ENCODE results near the gene WASHC3.

Gene WASHC3

GRCh38 chr12:102069707-102070106 is 7.9 kb upstream of the WASHC3 start:
- no peaks in the 10 kb centered on the region for H3K9me3 ChIP-seq (ENCODE audit: control insufficient read depth in 1 of 2, low read length in 2 of 2)
- H3K27me3 ChIP-seq (ENCODE audit: control insufficient read depth in 1 of 2, insufficient read depth in 2 of 2, low read length in 2 of 2) = no peaks in the 10 kb centered on the region
- no peak overlapping the region for H3K4me3 ChIP-seq (ENCODE audit: low read depth in 1 of 2, low read length in 2 of 2)
- H3K9ac ChIP-seq (ENCODE audit: low read depth in 1 of 2, low read length in 2 of 2) = no peak overlapping the region
- peaks cover 0 to 3% of the 10 kb centered on the region in 2 donors for H3K36me3 ChIP-seq (ENCODE audit: control insufficient read depth in 1 of 2, insufficient read depth in 2 of 2, low read length in 2 of 2)
- no peaks in the 10 kb centered on the region for H3K4me1 ChIP-seq (ENCODE audit: control insufficient read depth in 1 of 2, insufficient read depth in 2 of 2, low read length in 2 of 2)
- H3K27ac ChIP-seq (ENCODE audit: low read depth, low read length) = no peak overlapping the region

- no peak overlapping the region for H3K27ac ChIP-seq (ENCODE audit: low read depth, low read length)
- no peak overlapping the region for H3K9ac ChIP-seq (ENCODE audit: low read depth in 1 of 2, low read length in 2 of 2)
- no peaks in the 10 kb centered on the region for H3K27me3 ChIP-seq (ENCODE audit: control insufficient read depth in 1 of 2, insufficient read depth in 2 of 2, low read length in 2 of 2)
Measured at GRCh38 chr12:102067574-102068258, 5.9 kb upstream of the WASHC3 start.

GRCh38 chr12:102064476-102064875 is 2.7 kb upstream of the WASHC3 start:
- H3K4me3 ChIP-seq (ENCODE audit: low read depth in 1 of 2, low read length in 2 of 2) = no peak overlapping the region
- peaks cover 3 to 4% of the 10 kb centered on the region in 2 donors for H3K4me1 ChIP-seq (ENCODE audit: control insufficient read depth in 1 of 2, insufficient read depth in 2 of 2, low read length in 2 of 2)
- no peaks in the 10 kb centered on the region for H3K27me3 ChIP-seq (ENCODE audit: control insufficient read depth in 1 of 2, insufficient read depth in 2 of 2, low read length in 2 of 2)
- H3K9ac ChIP-seq (ENCODE audit: low read depth in 1 of 2, low read length in 2 of 2) = no peak overlapping the region
- no peaks in the 10 kb centered on the region for H3K36me3 ChIP-seq (ENCODE audit: control insufficient read depth in 1 of 2, insufficient read depth in 2 of 2, low read length in 2 of 2)
- no peak overlapping the region for H3K27ac ChIP-seq (ENCODE audit: low read depth, low read length)
- no peaks in the 10 kb centered on the region for H3K9me3 ChIP-seq (ENCODE audit: control insufficient read depth in 1 of 2, low read length in 2 of 2)

More at GRCh38 chr12:102067574-102068258, 5.9 kb upstream of the WASHC3 start:
- Histone ChIP-seq H3K36me3 (ENCODE audit: control insufficient read depth in 1 of 2, insufficient read depth in 2 of 2, low read length in 2 of 2) (no peaks in the 10 kb centered on the region), H3K4me1 (ENCODE audit: control insufficient read depth in 1 of 2, insufficient read depth in 2 of 2, low read length in 2 of 2) (no peaks in the 10 kb centered on the region), H3K9me3 (ENCODE audit: control insufficient read depth in 1 of 2, low read length in 2 of 2) (no peaks in the 10 kb centered on the region), H3K4me3 (ENCODE audit: low read depth in 1 of 2, low read length in 2 of 2) (no peak overlapping the region)

GRCh38 chr12:102063069-102063468 is 1.3 kb upstream of the WASHC3 start:
- H3K4me1 ChIP-seq (ENCODE audit: control insufficient read depth in 1 of 2, insufficient read depth in 2 of 2, low read length in 2 of 2) = peaks cover 3 to 4% of the 10 kb centered on the region in 2 donors
- H3K27ac ChIP-seq (ENCODE audit: low read depth, low read length) = no peak overlapping the region
- H3K4me3 ChIP-seq (ENCODE audit: low read depth in 1 of 2, low read length in 2 of 2) = no peak overlapping the region
- H3K9ac ChIP-seq (ENCODE audit: low read depth in 1 of 2, low read length in 2 of 2) = no peak overlapping the region
- no peaks in the 10 kb centered on the region for H3K36me3 ChIP-seq (ENCODE audit: control insufficient read depth in 1 of 2, insufficient read depth in 2 of 2, low read length in 2 of 2)
- H3K9me3 ChIP-seq (ENCODE audit: control insufficient read depth in 1 of 2, low read length in 2 of 2) = no peaks in the 10 kb centered on the region
- no peaks in the 10 kb centered on the region for H3K27me3 ChIP-seq (ENCODE audit: control insufficient read depth in 1 of 2, insufficient read depth in 2 of 2, low read length in 2 of 2)

GRCh38 chr12:102062419-102062806 is 622 bp upstream of the WASHC3 start:
- Histone ChIP-seq H3K4me1 (ENCODE audit: control insufficient read depth in 1 of 2, insufficient read depth in 2 of 2, low read length in 2 of 2) (peaks cover 3 to 4% of the 10 kb centered on the region in 2 donors), H3K4me3 (ENCODE audit: low read depth in 1 of 2, low read length in 2 of 2) (peak overlapping the region; percentile 38 to 84), H3K9ac (ENCODE audit: low read depth in 1 of 2, low read length in 2 of 2) (no peak overlapping the region), H3K27ac (ENCODE audit: low read depth, low read length) (no peak overlapping the region), H3K36me3 (ENCODE audit: control insufficient read depth in 1 of 2, insufficient read depth in 2 of 2, low read length in 2 of 2) (no peaks in the 10 kb centered on the region), H3K9me3 (ENCODE audit: control insufficient read depth in 1 of 2, low read length in 2 of 2) (no peaks in the 10 kb centered on the region), H3K27me3 (ENCODE audit: control insufficient read depth in 1 of 2, insufficient read depth in 2 of 2, low read length in 2 of 2) (no peaks in the 10 kb centered on the region)

GRCh38 chr12:102061096-102061559 is 663 bp downstream of the WASHC3 start:
- Histone ChIP-seq H3K9ac (ENCODE audit: low read depth in 1 of 2, low read length in 2 of 2) (peak overlapping the region; percentile 92 to 93), H3K4me3 (ENCODE audit: low read depth in 1 of 2, low read length in 2 of 2) (peak overlapping the region; percentile 84 to 94), H3K9me3 (ENCODE audit: control insufficient read depth in 1 of 2, low read length in 2 of 2) (no peaks in the 10 kb centered on the region), H3K27ac (ENCODE audit: low read depth, low read length) (peak overlapping the region; percentile 73), H3K36me3 (ENCODE audit: control insufficient read depth in 1 of 2, insufficient read depth in 2 of 2, low read length in 2 of 2) (no peaks in the 10 kb centered on the region), H3K4me1 (ENCODE audit: control insufficient read depth in 1 of 2, insufficient read depth in 2 of 2, low read length in 2 of 2) (peaks cover 3 to 4% of the 10 kb centered on the region in 2 donors), H3K27me3 (ENCODE audit: control insufficient read depth in 1 of 2, insufficient read depth in 2 of 2, low read length in 2 of 2) (no peaks in the 10 kb centered on the region)

GRCh38 chr12:102059343-102059742 is 2.4 kb downstream of the WASHC3 start:
- H3K4me3 ChIP-seq (ENCODE audit: low read depth in 1 of 2, low read length in 2 of 2) = no peak overlapping the region
- H3K27ac ChIP-seq (ENCODE audit: low read depth, low read length) = no peak overlapping the region
- H3K9ac ChIP-seq (ENCODE audit: low read depth in 1 of 2, low read length in 2 of 2) = no peak overlapping the region
- H3K27me3 ChIP-seq (ENCODE audit: control insufficient read depth in 1 of 2, insufficient read depth in 2 of 2, low read length in 2 of 2) = no peaks in the 10 kb centered on the region
- H3K36me3 ChIP-seq (ENCODE audit: control insufficient read depth in 1 of 2, insufficient read depth in 2 of 2, low read length in 2 of 2) = peaks cover 0 to under 1% of the 10 kb centered on the region in 2 donors
- H3K4me1 ChIP-seq (ENCODE audit: control insufficient read depth in 1 of 2, insufficient read depth in 2 of 2, low read length in 2 of 2) = peaks cover 3 to 4% of the 10 kb centered on the region in 2 donors
- no peaks in the 10 kb centered on the region for H3K9me3 ChIP-seq (ENCODE audit: control insufficient read depth in 1 of 2, low read length in 2 of 2)

GRCh38 chr12:102054345-102054744 is 7.4 kb downstream of the WASHC3 start:
- Histone ChIP-seq H3K4me3 (ENCODE audit: low read depth in 1 of 2, low read length in 2 of 2) (no peak overlapping the region), H3K4me1 (ENCODE audit: control insufficient read depth in 1 of 2, insufficient read depth in 2 of 2, low read length in 2 of 2) (no peaks in the 10 kb centered on the region), H3K27ac (ENCODE audit: low read depth, low read length) (no peak overlapping the region), H3K27me3 (ENCODE audit: control insufficient read depth in 1 of 2, insufficient read depth in 2 of 2, low read length in 2 of 2) (no peaks in the 10 kb centered on the region), H3K36me3 (ENCODE audit: control insufficient read depth in 1 of 2, insufficient read depth in 2 of 2, low read length in 2 of 2) (peaks cover 3 to 29% of the 10 kb centered on the region in 2 donors), H3K9ac (ENCODE audit: low read depth in 1 of 2, low read length in 2 of 2) (no peak overlapping the region), H3K9me3 (ENCODE audit: control insufficient read depth in 1 of 2, low read length in 2 of 2) (no peaks in the 10 kb centered on the region)

GRCh38 chr12:102053062-102053349 is 8.8 kb downstream of the WASHC3 start:
- Histone ChIP-seq H3K9ac (ENCODE audit: low read depth in 1 of 2, low read length in 2 of 2) (no peak overlapping the region), H3K27ac (ENCODE audit: low read depth, low read length) (no peak overlapping the region), H3K4me1 (ENCODE audit: control insufficient read depth in 1 of 2, insufficient read depth in 2 of 2, low read length in 2 of 2) (no peaks in the 10 kb centered on the region), H3K9me3 (ENCODE audit: control insufficient read depth in 1 of 2, low read length in 2 of 2) (no peaks in the 10 kb centered on the region), H3K36me3 (ENCODE audit: control insufficient read depth in 1 of 2, insufficient read depth in 2 of 2, low read length in 2 of 2) (peaks cover 9 to 35% of the 10 kb centered on the region in 2 donors), H3K27me3 (ENCODE audit: control insufficient read depth in 1 of 2, insufficient read depth in 2 of 2, low read length in 2 of 2) (no peaks in the 10 kb centered on the region), H3K4me3 (ENCODE audit: low read depth in 1 of 2, low read length in 2 of 2) (no peak overlapping the region)

GRCh38 chr12:102052192-102053061 is 9.4 kb downstream of the WASHC3 start:
- Histone ChIP-seq H3K4me1 (ENCODE audit: control insufficient read depth in 1 of 2, insufficient read depth in 2 of 2, low read length in 2 of 2) (no peaks in the 10 kb centered on the region), H3K9ac (ENCODE audit: low read depth in 1 of 2, low read length in 2 of 2) (no peak overlapping the region), H3K27me3 (ENCODE audit: control insufficient read depth in 1 of 2, insufficient read depth in 2 of 2, low read length in 2 of 2) (no peaks in the 10 kb centered on the region), H3K4me3 (ENCODE audit: low read depth in 1 of 2, low read length in 2 of 2) (no peak overlapping the region), H3K9me3 (ENCODE audit: control insufficient read depth in 1 of 2, low read length in 2 of 2) (no peaks in the 10 kb centered on the region), H3K27ac (ENCODE audit: low read depth, low read length) (no peak overlapping the region), H3K36me3 (ENCODE audit: control insufficient read depth in 1 of 2, insufficient read depth in 2 of 2, low read length in 2 of 2) (peaks cover 9 to 35% of the 10 kb centered on the region in 2 donors)

Measured in duodenal mucosa (tissue), 2 donors.